HG02852 (cell line): ENCODE results near the gene VBP1.
"Not testable (repeated sequence)": the region's sequence is repeated elsewhere in the genome, so short reads cannot be mapped to it uniquely, and the experiment has no call there.

Source experiments
- ATAC-seq: cut with Tn5 transposase; IDR thresholded peaks from one replicate; pipeline ENCODE4 v1.9.1; 2021; ENCODE audit warnings: mild to moderate bottlenecking, moderate library complexity; ENCODE audit not compliant: unreplicated experiment

VBP1 gene, protein sequence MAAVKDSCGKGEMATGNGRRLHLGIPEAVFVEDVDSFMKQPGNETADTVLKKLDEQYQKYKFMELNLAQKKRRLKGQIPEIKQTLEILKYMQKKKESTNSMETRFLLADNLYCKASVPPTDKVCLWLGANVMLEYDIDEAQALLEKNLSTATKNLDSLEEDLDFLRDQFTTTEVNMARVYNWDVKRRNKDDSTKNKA

GRCh38 chrX:155216179-155216939, at the start of gene VBP1:
VBP1 (plus strand) TSS chrX:155216460; CDS start chrX:155216483, 23 bp downstream.
- ATAC-seq, result peak; percentile 93

GRCh38 chrX:155169881-155170280, 46.4 kb upstream of the VBP1 start:
- no peak for ATAC-seq

GRCh38 chrX:155179346-155179997, 36.8 kb upstream of the VBP1 start:
- ATAC-seq, result no peak

DNA sequence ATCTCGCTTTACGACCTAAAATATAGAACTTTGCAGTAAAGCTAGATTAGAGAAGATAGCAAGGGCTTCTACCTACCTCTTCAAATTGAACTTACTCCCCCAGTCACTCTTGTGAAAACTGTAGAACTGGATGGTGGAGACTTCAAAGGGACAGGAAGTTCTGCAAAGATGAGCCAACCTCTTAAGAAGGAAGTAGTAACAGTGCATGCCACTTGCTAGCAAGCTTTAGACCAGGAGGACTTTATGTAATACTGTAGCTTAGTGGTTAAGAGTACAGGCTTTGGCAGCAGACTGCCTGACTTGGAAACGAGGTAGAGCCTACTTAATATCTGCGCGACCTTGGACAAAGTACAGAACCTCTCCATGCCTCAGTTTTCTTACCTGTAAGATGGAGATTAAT, 27.5 kb upstream of the VBP1 start:
- no peak for ATAC-seq

DNA sequence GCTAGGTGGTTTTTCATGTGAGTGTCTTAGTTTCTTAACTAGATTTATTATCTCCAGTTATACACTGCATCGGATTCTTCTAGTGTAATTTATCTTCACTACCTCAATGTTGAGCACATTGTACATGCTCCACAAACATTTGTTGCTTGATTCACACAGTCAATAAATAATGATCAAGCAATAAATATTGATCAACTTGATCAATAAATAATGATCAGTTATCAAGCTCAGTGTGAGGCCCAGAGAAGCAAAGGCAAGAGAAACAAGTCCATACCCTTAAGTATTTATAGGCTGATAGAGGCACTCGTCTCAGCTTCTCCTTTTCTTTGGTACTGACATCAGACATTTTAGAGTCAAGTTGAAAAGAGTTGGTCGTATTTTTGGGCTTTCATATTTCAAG, 5.1 kb upstream of the VBP1 start:
- no peak for ATAC-seq

- ATAC-seq, result no peak
Observed at GRCh38 chrX:155213731-155214130, 2.5 kb upstream of the VBP1 start.

DNA sequence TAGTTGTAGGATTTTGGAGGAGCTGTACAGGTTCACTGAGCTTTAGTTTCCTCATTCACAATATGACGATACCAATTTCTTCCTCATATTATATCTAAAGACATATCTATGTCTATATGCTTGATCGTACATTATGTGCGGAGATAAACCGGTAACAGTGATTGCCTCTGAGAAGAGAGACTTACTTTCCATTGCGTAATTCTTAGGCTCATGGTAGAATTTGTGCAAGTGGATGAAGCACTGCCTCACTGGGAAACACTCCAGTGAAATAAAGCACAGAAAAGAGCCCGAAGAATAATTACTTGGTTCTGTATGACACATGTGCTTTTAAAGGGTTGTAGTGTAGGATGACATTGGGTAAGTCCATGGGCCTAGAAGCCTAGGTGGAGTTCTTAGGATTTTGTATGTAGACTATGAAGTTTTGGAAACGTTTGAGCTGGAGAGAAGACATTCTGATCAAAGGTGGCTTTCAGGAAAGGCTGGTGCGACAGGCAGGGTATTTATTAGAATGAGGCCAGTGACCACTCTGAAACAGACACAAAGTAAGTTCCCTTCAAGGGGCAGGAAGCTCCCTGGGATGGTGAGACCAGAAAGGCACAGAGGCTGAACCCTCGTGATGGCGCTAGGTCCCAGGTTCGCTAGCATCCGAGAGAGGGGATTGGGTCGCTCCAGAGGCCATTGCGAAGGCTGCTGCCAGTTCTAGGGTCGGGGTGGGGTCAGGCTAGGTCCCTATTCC, 649 bp upstream of the VBP1 start:
- peak; percentile 29 for ATAC-seq

GRCh38 chrX:155216940-155217440, 730 bp downstream of the VBP1 start:
- no peak for ATAC-seq

- ATAC-seq, result no peak
Observed at GRCh38 chrX:155218777-155219176, 2.5 kb downstream of the VBP1 start.

GRCh38 chrX:155221351-155221750, 5.1 kb downstream of the VBP1 start:
- ATAC-seq, result no peak

- ATAC-seq, result not testable (repeated sequence)
Observed at GRCh38 chrX:155223746-155224145, 7.5 kb downstream of the VBP1 start.

DNA sequence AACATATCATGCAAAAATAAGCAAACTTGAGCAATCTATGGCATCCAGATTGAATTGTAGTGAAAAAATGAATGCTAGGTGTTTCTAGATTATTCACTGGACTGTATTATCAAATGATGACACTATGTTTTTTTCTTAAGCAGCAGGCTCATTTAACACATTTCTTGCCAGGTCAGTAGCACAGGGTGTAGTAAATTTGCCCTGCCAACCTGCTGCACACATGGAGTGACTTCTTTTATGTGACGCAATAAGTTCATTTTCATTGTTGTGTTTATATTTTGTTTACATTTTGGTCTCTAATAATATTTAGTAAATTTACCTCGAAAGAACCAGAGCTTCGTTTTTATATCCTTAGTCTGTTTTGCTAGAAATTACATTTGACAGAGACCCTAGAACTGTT, 9.5 kb downstream of the VBP1 start:
- ATAC-seq, result no peak

DNA sequence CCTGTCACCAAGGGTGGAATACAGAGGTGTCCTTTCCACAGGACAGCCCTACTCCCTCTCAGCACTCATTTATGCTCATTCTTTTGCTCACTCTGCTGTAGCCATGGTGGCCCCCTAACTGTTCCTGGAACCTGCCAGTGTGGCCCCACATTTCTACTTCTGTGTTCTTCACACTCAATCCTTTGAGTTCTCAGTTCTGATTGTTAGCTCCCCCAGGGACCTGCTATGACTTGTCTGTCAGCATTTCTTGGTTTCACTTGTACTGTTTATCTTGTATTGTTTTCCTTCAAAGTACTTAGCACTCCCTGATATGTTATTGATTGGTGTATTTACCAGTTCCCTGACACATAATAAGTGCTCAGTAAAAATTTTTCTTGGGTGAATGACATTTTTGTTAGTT, 14.9 kb downstream of the VBP1 start:
- peak; percentile 86 for ATAC-seq

DNA sequence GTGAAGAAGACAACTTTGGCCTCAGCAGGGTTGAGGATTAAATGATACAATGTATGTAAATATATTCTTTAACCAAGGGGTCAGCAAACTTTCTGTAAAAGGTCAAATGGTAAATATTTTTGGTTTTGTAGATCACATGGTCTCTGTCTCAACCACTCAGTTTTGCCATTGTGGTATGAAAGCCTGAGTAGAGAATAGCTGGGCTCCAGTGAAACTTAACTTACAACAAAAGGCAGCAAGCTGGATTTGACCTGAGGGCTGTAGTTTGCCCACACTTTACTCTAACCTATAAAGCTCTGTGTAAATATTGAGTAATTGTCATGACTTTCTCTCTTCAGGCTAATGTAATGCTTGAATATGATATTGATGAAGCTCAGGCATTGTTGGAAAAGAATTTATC, 19.6 kb downstream of the VBP1 start:
- no peak for ATAC-seq

GRCh38 chrX:155237719-155238118, 21.5 kb downstream of the VBP1 start:
- ATAC-seq, result no peak

DNA sequence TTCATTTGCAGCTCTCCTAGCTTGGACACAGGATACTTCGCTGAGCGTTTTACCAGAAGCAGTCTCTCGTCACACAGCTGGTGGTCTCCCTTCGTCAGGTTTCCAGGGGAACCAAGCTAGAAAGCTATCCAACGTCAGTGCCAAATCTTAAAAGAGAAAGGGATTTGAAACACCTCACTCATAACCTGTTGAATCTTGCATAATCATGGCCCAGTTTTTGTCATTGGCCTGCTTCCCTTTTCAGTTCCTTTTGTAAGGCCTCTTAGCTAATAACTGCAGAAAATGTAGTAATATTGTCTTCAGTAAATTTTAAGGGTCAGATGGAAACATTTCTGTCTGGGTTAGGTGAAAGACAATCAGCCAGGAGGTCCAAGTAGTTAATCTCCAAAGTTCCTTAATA, 26.0 kb downstream of the VBP1 start:
- ATAC-seq, result no peak

DNA sequence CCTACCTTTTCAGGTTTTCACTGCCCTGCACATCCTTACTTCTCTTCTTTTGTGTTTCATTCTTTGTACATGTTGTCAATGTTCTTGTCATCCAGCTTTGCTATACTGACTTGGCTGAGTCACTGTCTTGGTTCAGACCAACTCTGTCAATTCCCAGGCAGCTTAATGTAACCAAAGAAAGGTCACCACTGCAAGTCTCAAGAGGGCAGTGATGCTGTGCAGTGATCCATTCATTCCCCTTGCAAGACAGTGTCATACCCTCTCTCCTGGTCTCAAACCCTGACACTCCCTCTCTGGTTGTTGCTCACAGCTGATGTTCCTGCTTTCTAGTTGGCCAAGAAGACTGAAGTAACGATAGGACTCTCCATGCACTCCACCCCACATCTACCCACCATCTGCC, 30.5 kb downstream of the VBP1 start:
- no peak for ATAC-seq

- no peak for ATAC-seq
Observed at GRCh38 chrX:155247497-155247896, 31.2 kb downstream of the VBP1 start.

GRCh38 chrX:155251391-155251790, 35.1 kb downstream of the VBP1 start:
- no peak for ATAC-seq

- ATAC-seq, result no peak
Observed at GRCh38 chrX:155259752-155260151, 43.5 kb downstream of the VBP1 start.
